HepG2 (cell line): ENCODE data around the gene IGF2BP3. TPM values are rescaled to one million over a fixed set of nuclear protein-coding genes. Genes with fewer than 3 reads are reported as not detected.

Source experiments
- ETV5 ChIP-seq: IDR thresholded peaks from 2 replicates; pipeline ENCODE4 v1.6.1; 2018; ENCODE audit warnings: missing biosample characterization, missing genetic modification reagents, inconsistent platforms, borderline replicate concordance
- FOSL2 ChIP-seq: sonication (generic); formaldehyde crosslinking; IDR thresholded peaks from 2 replicates; pipeline ENCODE4 v1.4.0; 2020; ENCODE audit warnings: missing genetic modification reagents
- GFI1 ChIP-seq: sonication (generic); formaldehyde crosslinking; IDR thresholded peaks from 2 replicates; pipeline ENCODE4 v1.5.0; 2020; ENCODE audit warnings: missing genetic modification reagents, mild to moderate bottlenecking, borderline replicate concordance
- JUND ChIP-seq: sonication (generic); formaldehyde crosslinking; IDR thresholded peaks from 2 replicates; pipeline ENCODE4 v1.8.0; 2022; ENCODE audit warnings: mild to moderate bottlenecking, missing genetic modification reagents
- MED8 ChIP-seq: sonication (generic); formaldehyde crosslinking; IDR thresholded peaks from 2 replicates; pipeline ENCODE4 v1.8.1; 2023; ENCODE audit warnings: mild to moderate bottlenecking, missing genetic modification reagents; ENCODE audit not compliant: insufficient replicate concordance
- MXD4 ChIP-seq: IDR thresholded peaks from 2 replicates; pipeline ENCODE4 v1.6.1; 2016; ENCODE audit warnings: mild to moderate bottlenecking, missing biosample characterization, missing genetic modification reagents
- MYPOP ChIP-seq: sonication (generic); formaldehyde crosslinking; IDR thresholded peaks from 2 replicates; pipeline ENCODE4 v1.8.1; 2023; ENCODE audit warnings: mild to moderate bottlenecking, moderate library complexity, missing genetic modification reagents
- NFKB2 ChIP-seq: sonication (generic); formaldehyde crosslinking; IDR thresholded peaks from 2 replicates; pipeline ENCODE4 v1.4.0; 2020; ENCODE audit warnings: missing genetic modification reagents, borderline replicate concordance
- NR2C2 ChIP-seq: sonication (generic); formaldehyde crosslinking; IDR thresholded peaks from 2 replicates; pipeline ENCODE4 v1.4.0; 2020; ENCODE audit warnings: missing genetic modification reagents, mild to moderate bottlenecking, moderate library complexity, borderline replicate concordance
- RBAK ChIP-seq: sonication (generic); formaldehyde crosslinking; IDR thresholded peaks from 2 replicates; pipeline ENCODE4 v1.5.1; 2020; ENCODE audit warnings: mild to moderate bottlenecking, missing genetic modification reagents
- SNAI1 ChIP-seq: sonication (generic); formaldehyde crosslinking; IDR thresholded peaks from 2 replicates; pipeline ENCODE4 v1.5.0; 2020; ENCODE audit warnings: mild to moderate bottlenecking, missing genetic modification reagents, borderline replicate concordance
- TFE3 ChIP-seq: IDR thresholded peaks from 2 replicates; pipeline ENCODE4 v1.6.1; 2016
- XRCC5 ChIP-seq: fragments of 200-400 bp; formaldehyde crosslinking; optimal IDR thresholded peaks from 2 replicates; pipeline ENCODE3; 2017; ENCODE audit warnings: mild to moderate bottlenecking, low read length
- ZBTB4 ChIP-seq: sonication (generic); formaldehyde crosslinking; IDR thresholded peaks from 2 replicates; pipeline ENCODE4 v1.4.0; 2020; ENCODE audit warnings: missing genetic modification reagents, mild to moderate bottlenecking, borderline replicate concordance
- ZNF136 ChIP-seq: sonication (generic); formaldehyde crosslinking; IDR thresholded peaks from 2 replicates; pipeline ENCODE4 v1.8.1; 2022; ENCODE audit warnings: low read depth, mild to moderate bottlenecking, moderate library complexity, missing genetic modification reagents
- ZNF138 ChIP-seq: sonication (generic); formaldehyde crosslinking; IDR thresholded peaks from 2 replicates; pipeline ENCODE4 v1.5.0; 2020; ENCODE audit warnings: mild to moderate bottlenecking, low read depth, missing genetic modification reagents
- ZNF468 ChIP-seq: sonication (generic); formaldehyde crosslinking; IDR thresholded peaks from 2 replicates; pipeline ENCODE4 v1.8.0; 2022; ENCODE audit warnings: mild to moderate bottlenecking, moderate library complexity, missing genetic modification reagents
- ZNF660 ChIP-seq: sonication (generic); formaldehyde crosslinking; IDR thresholded peaks from 2 replicates; pipeline ENCODE4 v1.5.1; 2020; ENCODE audit warnings: mild to moderate bottlenecking, low read depth, missing genetic modification reagents, borderline replicate concordance
- ZNF709 ChIP-seq: sonication (generic); formaldehyde crosslinking; IDR thresholded peaks from 2 replicates; pipeline ENCODE4 v1.5.0; 2020; ENCODE audit warnings: mild to moderate bottlenecking, missing genetic modification reagents
- ZSCAN21 ChIP-seq: sonication (generic); formaldehyde crosslinking; IDR thresholded peaks from 2 replicates; pipeline ENCODE4 v1.8.0; 2022; ENCODE audit warnings: mild to moderate bottlenecking, missing genetic modification reagents, moderate library complexity, borderline replicate concordance
- ZSCAN25 ChIP-seq: sonication (generic); formaldehyde crosslinking; IDR thresholded peaks from 2 replicates; pipeline ENCODE4 v1.8.0; 2022; ENCODE audit warnings: mild to moderate bottlenecking, missing genetic modification reagents
- polyA plus RNA-seq, 8 experiments: library from polyadenylated mRNA; depleted of rRNA in 3 of 8; stranded (reverse) in 7 of 8; unstranded in 1 of 8; fragments of >200 nt; fragmentation: Illumina TruSeq in 4 of 8; extraction: Trizol in 4 of 8; gene quantifications; 2 replicates each; pipeline versions ENCODE4 v1.2.1 to v1.2.3, GENCODE V29; 2011 to 2016; ENCODE audit warnings: low read depth in 4 of 8, missing spikeins in 1 of 8, mixed read lengths in 1 of 8; ENCODE audit not compliant: insufficient read depth in 1 of 8
- total RNA-seq, 5 experiments: library from RNA; depleted of rRNA; stranded (reverse); fragments of >200 nt; fragmentation: Illumina TruSeq; extraction: Trizol; gene quantifications; 2 replicates each; pipeline ENCODE4 v1.2.3, GENCODE V29; 2016; ENCODE audit warnings: low read depth in 1 of 5
- TF ChIP-seq, protein P1 (sequence below): IDR thresholded peaks from 2 replicates; pipeline ENCODE4 v1.6.1; 2016; ENCODE audit warnings: control low read depth

Gene IGF2BP3
- total and polyA plus RNA-seq, 2 of the 13 experiments (the other 11 are each of a cell fraction or from before 2014, with no cell fraction given) = 37.7 to 39.5 TPM

DNA sequence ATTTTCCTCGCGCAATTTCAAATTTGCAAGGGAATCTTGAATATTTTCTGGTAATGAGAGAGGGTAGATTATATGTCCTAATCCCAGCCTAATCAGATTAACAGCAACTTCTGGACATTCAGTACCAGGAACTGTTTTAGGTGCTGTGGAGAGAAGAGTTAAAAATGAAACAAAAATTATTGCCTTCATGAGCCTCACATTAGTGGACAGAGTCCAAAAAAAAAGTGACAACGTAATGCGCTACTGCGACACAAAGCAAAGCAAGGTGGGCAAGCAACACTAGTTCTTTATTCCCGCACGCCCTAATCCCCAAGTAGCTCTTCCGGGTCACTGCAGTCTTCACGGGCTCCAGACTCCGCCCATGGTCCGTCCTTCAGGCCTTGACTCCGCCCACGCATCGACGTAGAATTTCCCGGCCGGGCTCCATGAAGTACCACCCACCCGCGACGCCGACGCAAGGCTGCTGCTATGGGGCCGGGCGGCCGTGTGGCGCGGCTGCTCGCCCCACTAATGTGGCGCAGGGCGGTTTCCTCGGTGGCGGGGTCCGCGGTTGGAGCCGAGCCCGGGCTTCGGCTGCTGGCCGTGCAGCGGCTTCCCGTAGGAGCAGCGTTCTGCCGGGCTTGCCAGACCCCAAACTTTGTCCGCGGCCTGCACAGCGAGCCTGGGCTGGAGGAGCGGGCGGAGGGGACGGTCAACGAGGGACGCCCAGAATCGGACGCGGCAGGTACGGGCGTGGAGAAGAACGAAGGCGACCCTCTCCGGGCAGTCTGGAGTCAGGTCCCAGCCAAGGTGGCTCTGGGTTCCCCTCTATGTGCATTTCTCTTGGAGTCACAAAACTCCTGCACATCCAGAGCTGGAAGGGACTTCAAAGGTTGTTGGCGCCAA, 171.2 kb downstream of the IGF2BP3 start, which contains the start of gene MALSU1 (continued):
- no peak for TF ChIP-seq ZSCAN21 (CRISPR knock-in tag)
- TF ChIP-seq JUND (CRISPR knock-in tag) = no peak
- no peak for TF ChIP-seq ETV5 (CRISPR knock-in tag)
- TF ChIP-seq SNAI1 (CRISPR knock-in tag) = peak; percentile 62
- no peak for TF ChIP-seq MED8 (CRISPR knock-in tag)
- TF ChIP-seq ZNF709 (CRISPR knock-in tag) = 0 out of 2 replicates have a peak, but pooled peaks have one; percentile 7
- peak; percentile 98 for TF ChIP-seq ZNF138 (CRISPR knock-in tag)
- no peak for TF ChIP-seq FOSL2 (CRISPR knock-in tag)
- no peak; the same call in 1 of the 2 replicates for TF ChIP-seq ZSCAN25
- TF ChIP-seq RBAK (CRISPR knock-in tag) = no peak
- TF ChIP-seq NR2C2 (CRISPR knock-in tag) = peak; percentile 99
- no peak for TF ChIP-seq ZNF468 (CRISPR knock-in tag)
- peak; percentile 88; the same call in 1 of the 2 replicates for TF ChIP-seq MYPOP
- peak; percentile 71; the same call in 1 of the 2 replicates for TF ChIP-seq ZNF136
- peak; percentile 83; the same call in 1 of the 2 replicates for TF ChIP-seq NFKB2 (CRISPR knock-in tag)
- no peak for TF ChIP-seq ZNF660 (CRISPR knock-in tag)
- TF ChIP-seq XRCC5 = peak; percentile 51
- peak; percentile 87 for TF ChIP-seq MXD4 (CRISPR knock-in tag)
- TF ChIP-seq GFI1 (CRISPR knock-in tag) = no peak
- 0 out of 2 replicates have a peak, but pooled peaks have one; percentile 22 for TF ChIP-seq TFE3 (CRISPR knock-in tag)
- no peak for TF ChIP-seq ZBTB4
- TF ChIP-seq, protein P1, sequence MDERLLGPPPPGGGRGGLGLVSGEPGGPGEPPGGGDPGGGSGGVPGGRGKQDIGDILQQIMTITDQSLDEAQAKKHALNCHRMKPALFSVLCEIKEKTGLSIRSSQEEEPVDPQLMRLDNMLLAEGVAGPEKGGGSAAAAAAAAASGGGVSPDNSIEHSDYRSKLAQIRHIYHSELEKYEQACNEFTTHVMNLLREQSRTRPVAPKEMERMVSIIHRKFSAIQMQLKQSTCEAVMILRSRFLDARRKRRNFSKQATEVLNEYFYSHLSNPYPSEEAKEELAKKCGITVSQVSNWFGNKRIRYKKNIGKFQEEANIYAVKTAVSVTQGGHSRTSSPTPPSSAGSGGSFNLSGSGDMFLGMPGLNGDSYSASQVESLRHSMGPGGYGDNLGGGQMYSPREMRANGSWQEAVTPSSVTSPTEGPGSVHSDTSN = no peak
